Hippocampal formation (tissue), 2 donors: Measurements from ENCODE around the gene HDAC8.
"Not testable (repeated sequence)": the region's sequence is repeated elsewhere in the genome, so short reads cannot be mapped to it uniquely, and the experiment has no call there.

ENCODE experiments used
- DNase-seq, 2 donors: peaks; one replicate each; lab custom pipeline; 2025; lab: John Stamatoyannopoulos, UW

HDAC8 gene

DNA sequence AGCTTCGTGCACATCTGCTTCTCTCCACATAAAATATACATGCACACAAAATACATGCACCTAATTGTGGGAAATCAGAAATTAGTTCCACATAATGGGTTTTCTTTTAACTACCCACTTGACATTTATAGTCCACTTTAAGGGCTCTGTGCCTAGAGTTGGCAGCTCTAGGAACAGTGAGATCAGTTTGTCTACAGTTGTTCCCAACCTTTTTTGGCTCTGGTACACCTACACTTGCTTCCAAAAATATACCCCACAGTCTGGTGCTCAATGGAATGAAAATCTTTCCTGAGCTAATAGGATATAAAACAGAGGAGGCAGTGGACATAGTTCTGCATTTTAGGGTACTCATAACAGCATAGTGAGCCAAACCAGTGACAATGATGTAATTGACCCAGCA, 36.1 kb downstream of the HDAC8 start:
- peak in 1 of 2 donors; percentile 8 for DNase-seq

DNA sequence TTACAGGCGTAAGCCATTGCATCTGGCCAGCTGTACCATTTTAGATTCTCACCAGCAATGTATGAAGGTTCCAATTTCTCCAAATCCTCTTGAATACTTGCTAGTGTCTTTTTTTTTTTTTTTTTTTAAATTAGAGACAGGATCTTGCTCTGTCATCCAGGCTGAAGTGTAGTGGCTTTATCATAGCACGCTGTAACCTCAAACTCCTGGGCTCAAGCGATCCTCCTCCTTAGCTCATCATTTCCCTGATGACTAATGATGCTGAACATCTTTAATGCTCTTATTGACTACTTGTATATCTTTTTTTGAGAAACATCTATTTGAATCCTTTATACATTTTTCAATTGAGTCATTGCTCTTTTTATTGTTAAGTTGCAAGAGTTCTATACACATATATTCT, 40.3 kb downstream of the HDAC8 start:
- no peak for DNase-seq

DNA sequence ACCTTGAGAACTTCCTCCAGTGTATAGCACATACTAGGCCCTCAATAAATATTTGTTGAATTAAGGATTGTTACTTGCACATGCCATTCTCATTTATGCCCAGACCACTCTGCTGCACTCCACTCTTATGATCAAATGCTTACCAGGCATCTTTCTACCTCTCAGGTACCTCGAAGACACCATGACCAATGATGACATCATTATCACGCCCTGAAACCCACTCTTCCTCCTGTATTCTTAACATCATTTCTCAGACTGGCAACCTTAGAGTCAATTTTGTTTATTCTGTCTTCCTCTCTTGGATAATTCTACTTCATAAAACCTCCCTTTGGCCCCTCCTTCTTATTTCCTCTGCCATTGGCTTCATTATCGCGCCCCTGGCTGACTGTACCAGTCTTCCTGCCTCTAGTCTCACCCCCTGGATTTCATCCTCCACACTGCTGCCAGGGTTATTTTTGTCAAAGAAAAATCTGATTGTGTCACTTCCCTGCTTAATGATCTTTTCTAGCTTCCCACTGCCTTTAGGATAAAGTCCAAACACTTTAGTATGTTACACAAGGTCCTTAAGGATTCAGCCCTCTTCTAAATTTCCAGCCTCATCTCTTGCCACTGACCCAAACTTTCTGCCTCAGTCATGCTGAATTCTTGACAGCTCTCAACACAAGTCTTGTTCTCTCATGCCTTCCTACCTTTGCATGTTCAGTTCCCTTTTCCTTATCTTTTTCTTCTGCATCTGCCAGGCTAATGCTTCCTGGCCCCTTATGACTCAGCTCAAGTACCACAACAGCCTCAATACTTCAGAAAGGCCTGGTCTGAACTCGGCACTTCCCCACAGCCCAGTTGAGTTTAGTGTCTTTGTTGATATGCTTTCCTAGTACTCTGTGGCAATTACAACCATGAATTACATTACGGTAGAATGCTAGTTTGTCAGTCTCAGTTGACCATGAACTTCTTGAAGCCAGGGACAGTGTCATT, 45.8 kb downstream of the HDAC8 start:
- DNase-seq: no peak

DNA sequence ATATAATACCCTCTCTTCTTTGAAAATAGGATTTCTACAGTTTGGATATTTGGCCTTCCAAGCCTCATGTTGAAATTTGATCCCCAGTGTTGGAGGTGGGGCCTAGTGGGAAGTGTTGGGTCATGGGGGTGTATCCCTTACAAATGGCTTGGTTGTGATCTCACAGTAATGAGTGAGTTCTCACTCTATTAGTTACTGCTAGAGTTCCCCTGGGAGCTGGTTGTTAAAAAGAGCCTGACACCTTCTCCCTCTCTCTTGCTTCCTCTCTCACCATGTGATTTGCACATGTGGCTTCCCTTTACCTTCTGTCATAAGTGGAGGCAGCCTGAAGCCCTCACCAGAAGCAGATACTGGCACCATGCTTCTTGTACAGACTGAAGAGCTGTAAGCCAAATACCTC, 73.9 kb downstream of the HDAC8 start:
- no peak for DNase-seq

DNA sequence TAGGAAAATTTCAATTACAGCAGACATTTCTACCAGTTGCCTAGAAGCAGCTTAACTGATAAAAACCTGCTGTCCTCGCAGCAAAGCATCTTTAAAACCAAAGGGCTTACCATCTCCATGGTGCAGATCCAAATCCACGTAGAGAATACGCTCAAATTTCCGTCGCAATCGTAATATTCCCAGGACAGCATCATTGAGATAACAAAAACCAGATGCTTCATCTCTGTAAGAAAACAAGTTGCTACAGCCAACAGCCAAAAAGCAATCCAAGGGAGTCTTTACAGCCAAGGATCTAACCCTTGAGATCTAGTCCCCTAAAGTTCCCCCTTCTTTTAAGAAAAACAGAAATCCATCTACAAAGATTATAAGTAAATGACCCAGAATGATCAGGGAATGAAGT, 77.6 kb downstream of the HDAC8 start:
- DNase-seq: no peak

DNA sequence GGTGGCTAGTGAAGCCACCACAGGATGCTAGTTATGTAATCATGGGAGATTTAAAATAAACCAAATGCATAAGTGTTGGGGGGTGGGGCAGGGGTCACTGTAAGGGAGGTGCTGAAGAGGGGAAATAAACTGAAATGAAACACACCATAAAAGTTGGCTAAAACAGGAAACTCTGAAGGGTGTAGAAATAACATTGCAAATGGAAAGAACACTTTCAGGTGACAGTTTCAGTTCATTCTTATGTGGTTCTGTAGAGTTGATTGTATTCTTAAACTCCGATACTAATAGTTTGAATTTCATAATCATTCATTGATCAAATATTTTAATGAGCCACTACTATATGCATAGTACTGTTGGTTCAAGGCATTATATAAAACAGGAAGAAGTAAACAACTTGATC, 80.1 kb downstream of the HDAC8 start:
- no peak for DNase-seq

DNA sequence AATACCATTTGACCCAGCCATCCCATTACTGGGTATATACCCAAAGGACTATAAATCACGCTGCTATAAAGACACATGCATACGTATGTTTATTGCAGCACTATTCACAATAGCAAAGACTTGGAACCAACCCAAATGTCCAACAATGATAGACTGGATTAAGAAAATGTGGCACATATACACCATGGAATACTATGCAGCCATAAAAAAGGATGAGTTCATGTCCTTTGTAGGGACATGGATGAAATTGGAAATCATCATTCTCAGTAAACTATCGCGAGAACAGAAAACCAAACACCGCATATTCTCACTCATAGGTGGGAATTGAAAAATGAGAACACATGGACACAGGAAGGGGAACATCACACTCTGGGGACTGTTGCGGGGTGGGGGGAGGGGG, 82.4 kb downstream of the HDAC8 start:
- DNase-seq: not testable (repeated sequence)

DNA sequence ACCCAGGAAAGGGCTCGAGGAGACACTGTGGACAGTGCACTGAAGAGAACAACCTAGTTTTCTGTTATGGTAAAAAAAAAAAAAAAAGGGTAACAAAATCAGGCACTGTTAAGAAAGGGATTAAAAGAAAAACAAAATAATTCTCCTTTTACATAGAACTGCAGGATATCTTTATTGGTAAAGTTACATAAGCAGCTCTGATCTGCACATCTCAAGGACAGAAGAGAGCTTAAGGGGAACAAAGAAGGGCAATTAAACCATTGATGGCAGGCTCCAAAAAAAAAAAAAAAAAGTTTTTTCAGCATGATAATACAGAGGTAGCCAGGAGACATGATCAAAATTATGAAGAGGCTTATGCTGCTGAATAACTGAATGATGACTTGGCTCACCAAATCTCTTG, 85.0 kb downstream of the HDAC8 start:
- no peak for DNase-seq

DNA sequence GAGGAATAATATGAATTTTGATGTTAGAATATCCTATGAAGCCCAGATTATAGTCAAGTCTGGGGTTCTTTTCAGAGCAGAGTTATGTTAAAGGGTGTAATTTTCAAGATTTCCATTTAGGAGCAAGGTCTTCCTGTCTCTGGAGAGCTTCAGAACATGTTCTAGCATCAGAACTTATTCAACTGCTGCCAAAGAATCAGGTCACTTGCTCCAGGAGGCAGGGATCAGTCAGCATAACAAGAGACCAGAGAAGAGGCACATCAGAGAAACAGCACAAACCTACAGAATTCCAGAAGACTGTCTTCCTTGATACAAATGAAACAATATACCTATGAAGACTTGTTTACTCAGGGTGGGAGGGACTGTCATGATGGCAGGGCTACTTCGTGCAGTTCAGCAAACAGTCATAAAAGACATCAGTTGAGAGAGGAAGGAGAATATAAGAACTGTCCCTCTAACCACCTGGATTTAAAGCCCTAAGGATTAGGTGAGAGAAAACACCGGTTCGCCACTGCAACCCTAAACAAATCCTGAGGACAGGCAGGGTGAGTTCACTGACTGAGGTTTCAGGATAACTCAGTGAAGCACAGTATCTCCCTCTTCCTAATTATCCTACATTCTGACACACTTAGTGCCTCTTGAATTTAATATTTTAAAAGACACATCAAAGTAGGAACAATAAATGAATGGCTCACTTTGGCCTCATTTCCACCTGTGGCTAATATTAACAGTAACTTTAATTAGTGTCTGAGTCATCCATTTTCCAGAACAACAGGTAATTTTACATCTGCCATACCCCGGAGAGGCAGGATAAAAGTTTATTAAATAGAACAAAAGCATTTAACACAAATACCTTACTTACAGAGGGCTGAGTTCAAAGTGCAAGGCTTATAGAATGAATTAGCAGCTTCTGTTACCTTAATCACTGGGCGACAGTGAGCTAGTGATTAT, 93.0 kb downstream of the HDAC8 start:
- DNase-seq: no peak

DNA sequence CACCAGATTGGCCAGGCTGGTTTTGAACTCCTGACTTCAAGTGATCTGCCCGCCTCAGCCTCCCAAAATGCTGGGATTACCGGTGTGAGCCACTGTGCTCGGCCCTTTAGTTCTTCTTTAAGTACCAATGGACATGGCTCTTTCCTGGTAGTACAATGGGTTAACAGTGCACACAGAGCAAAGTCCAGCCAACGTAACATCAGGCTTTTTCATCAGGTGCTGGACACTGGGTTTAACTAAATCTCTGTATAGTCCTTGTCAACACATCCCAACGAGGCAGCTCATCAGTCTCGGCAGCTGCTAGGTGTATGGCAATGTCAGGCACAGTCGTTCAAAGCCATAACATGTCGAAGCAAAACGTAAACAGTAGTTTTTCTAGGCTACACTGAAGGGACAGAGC, 93.8 kb downstream of the HDAC8 start:
- DNase-seq: no peak

DNA sequence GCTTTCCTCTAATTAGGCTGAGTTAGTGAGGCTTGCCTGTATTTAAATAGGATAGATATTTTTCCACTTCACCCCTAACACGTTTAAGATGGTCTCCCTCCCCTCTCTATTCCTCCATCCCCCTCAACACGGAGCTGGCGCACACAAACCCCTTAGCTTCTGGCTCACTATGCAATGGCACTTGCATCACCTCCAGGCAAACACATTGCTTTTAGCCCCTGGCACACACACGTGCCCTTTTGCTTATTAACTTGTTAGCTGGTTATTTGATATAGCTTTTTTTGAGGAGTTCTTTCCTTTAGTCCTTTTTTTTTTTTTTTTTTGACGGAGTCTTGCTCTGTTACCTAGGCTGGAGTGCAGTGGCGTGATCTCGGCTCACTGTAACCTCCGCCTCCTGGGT, 94.3 kb downstream of the HDAC8 start:
- DNase-seq: no peak

DNA sequence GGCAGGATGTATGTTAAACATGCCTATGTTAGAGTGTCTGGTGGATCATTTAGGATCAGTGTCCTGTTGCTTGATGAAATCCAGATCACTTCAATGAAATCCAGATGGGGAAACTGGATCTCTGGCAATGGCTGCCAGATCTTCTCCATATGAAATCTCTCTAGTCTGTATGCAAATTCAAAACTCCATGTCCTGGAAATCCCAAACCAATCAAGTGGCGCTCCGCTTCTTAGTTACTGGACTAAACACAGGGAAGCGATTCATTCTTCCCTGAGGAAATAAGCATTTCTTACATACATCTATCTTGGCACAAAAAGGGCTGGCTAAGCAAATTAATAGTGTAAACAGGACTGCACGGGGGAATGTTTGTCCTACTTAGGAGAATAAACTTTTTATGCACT, 94.9 kb downstream of the HDAC8 start:
- no peak for DNase-seq

DNA sequence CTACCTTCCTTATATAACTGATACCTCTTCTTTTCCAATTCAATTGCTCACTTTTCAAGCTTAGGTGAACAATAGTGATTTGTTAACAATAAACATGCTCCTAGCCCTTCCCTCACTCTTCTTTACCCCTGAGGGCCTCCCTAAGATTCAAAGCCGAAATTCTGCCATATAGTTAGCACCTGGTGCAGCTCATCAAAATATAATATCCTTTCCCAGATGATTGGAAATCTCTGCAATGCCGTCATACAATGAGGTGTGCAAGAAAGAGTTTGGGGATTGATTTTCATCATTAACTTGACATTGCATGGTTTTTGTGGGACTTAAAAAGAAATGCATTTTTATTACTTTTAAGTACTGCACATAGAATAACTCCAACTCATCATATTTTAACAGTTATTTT, 95.3 kb downstream of the HDAC8 start:
- DNase-seq: no peak

DNA sequence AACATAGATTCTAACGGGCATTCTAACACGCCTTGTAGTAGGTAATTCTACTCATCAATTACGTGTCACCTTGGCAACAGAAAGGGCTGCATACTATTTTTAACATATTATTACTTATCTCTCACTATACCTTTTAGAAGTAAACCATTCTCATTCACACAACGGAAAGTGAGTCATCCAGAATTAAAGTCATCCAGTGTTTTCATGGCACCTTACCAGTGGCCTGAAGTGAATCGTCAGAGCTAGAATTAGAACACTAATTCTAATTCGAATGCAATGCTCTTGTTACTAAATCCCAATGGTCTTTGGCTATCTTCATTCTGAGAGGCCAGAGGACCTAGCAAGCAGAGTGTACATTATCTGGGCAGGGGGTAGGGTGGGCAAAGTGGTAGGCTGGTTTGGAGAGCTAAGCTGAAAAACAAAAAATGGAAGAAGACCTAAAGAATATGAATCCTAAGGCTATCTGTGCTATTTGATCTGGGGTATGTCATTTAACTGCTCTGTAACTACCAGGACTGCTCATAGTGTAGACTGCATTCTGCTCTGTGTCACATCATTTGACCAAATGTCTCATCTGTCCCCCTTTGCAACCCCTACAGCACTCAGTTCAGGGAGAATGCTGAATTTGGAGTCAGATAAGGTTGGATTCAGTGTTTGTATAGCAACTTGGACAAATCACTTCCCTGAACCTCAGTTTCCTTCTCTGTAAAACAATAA, 96.5 kb downstream of the HDAC8 start:
- DNase-seq: no peak

DNA sequence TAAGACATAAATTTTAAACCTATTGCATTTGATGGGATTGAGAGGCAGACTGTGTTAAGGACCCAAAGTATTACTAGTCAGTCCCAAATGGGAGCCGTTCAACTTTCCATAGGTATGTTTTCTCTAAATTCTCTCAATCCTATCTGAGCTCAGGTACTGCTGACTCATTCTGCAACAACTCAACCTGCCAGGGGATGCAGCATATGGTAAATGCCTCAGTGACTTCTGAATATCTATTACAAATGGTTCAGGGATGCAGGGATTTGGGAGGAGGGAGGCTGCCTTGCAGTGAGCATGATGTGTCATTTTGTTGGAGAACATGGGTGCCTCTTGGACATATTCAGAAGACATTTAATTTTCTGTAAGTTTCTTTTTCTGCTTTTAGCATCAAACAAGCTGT, 97.3 kb downstream of the HDAC8 start:
- no peak for DNase-seq

DNA sequence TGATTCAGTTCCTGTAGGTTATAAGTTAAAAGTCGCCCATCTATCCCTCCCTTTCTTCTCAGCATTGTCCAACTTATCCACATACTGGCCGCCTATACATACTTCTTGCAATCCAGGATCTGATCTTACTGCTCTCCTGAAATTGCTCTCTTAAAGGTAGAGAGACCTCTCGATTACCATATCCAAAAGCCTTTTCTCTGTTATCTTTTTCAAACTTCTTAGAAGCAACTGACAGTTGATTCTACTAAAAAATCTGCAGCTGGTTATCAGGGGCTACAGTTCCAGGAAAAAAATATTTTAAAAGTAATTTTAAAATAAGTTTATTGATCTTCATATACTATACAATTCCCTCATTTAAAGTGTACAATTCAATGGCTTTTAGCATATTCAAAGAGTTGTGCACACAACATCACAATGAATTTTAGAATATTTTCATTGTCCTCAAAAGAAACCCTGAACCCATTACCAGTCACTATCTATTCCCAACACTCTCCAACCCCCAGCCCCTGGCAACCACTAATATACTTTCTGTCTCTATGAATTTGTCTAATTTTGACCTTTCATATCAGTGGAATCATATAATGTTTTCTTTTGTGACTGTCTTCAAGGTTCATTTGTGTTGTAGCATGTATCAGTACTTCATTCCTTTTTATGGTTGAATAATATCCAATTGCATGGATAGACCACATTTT, 102.0 kb downstream of the HDAC8 start:
- DNase-seq: no peak

DNA sequence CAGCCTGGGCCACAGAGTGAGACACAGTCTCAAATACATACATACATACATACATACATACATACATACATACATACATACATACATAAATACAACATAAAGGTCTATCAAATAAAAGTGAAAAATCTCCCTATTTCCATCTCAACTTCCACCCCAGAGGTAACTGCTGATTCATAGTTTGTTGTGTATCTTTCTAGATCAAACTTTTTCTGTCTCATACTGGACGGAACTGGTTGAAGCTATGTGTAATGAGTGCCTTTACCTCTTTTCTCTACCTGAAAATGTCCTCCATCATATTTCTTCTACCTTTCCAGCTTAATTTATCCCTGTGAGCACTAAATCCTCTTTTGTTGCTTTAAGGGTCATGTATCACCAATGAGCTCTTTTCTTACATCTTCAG, 102.5 kb downstream of the HDAC8 start:
- DNase-seq: no peak

DNA sequence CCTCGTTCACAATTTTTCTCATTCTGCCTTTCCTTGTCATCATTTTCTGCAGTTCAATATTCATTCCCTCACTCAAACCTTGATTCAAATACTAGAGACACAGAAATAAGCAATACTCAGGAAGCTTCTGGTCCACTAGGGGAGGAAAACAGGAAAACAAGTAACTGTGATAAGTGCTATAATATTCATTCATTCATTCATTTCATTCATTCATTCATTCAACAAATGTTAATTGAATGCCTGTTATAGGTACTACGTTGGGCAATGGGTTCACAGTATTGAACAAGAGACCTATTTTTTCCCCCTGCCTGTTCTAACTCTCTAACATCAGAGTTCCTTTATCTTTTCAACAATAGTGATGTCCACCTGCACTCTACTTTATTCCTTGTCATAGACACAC, 104.0 kb downstream of the HDAC8 start:
- DNase-seq: no peak

DNA sequence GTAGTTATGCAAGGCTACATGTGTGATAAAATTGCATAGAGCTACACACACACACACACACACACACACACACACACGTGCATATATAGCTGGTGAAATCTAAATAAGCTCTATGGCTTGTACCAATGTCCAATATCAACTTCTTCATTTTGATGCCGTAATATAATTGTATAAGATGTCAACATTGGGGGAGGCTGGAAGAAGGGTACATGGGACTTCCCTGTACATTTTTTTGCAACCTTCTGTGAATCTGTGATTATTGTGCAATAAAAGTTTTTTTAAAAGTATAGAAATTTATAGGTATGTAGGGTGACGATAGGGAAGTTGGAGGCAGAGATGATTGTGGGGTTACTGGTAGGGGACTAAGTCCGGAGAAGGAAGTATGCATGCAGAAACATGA, 105.5 kb downstream of the HDAC8 start:
- DNase-seq: no peak

DNA sequence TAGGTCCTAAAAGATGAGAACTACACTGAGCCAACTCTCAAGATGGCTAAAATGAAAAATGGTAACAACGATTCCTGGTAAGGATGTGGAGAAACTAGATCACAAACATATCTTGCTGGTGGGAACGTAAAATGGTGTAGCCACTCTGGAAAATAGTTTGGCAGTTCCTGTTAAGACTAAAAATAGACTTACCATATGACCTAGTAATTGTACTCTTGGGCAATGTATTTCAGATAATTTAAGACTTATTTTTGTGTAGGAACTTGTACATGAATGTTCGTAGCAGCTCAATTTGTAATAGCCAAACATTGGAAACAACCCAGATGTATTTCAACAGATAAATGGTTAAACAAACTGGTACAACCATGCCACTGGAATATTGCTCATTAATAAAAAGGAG, 106.2 kb downstream of the HDAC8 start:
- DNase-seq: no peak

DNA sequence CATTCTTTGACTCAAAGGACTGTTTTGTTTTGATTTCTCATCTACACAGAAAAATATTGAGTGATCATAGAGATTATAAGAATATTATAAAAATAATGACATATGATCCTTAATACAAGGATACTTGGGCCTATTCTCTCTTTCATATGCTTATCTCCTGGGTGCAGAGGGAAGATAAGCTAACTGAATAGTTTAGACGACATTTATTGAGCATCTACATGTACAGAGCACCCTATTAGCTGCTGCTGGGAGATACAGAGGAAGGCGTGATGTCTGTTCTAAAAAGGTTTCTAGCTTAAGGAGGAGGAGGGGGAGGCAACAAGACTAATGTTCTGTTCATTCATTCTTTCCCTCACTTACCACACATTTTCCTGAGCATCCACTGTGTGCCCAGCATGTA, 106.8 kb downstream of the HDAC8 start:
- DNase-seq: no peak

DNA sequence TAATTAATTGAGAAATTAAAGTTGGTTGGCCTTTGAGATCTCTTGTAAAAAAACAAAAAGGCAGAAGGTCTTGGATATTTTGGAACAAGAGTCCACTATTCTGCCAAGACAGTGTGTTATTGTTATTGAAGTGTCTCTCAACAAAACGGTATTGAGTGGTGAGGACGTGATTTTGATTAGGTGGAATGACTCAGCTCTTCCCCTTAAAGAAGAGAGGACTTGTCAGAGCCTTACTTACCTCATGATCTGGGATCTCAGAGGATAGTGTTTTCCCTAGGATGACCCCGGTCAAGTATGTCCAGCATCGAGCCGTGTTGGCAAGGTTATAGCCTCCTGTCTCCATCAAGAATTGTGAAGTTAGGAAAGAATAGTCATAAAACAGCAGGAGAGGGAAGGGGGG, 110.9 kb downstream of the HDAC8 start:
- no peak for DNase-seq
